ENCODE measurements around the gene STT3A.

The STT3A gene

DNA sequence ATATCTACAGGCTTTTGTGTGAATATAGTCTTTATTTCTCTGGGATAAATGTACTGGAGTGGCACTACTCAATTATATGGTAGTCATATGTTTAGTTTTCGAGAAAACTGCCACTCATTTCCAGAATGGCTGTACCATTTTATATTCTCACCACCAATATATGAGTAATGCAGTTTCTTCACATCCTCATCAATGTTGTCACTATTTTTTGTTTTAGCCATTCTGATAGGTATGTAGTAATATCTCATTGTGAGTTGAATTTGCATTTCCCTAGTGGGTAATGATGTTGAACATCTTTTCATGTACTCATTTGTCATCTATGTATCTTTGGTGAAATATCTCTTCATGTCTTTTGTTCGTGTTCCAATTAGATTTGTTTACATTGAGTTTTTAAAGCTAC, 70.0 kb downstream of the STT3A start:
- H3K27me3 ChIP-seq (ENCODE audit: insufficient read depth, low read length), result no peaks in the 10 kb centered on the region
- no peak overlapping the region for H3K4me3 ChIP-seq (ENCODE audit: low read depth, low read length)
- H3K36me3 ChIP-seq (ENCODE audit: insufficient read depth, low read length), result peaks cover 53% of the 10 kb centered on the region
- H3K4me1 ChIP-seq (ENCODE audit: control insufficient read depth, insufficient read depth, low read length, unreplicated experiment), result no peaks in the 10 kb centered on the region
- H3K79me2 ChIP-seq (ENCODE audit: control insufficient read depth, insufficient read depth, low read length, unreplicated experiment), result peaks cover 3% of the 10 kb centered on the region
- no peak overlapping the region for H3K27ac ChIP-seq (ENCODE audit: low read depth, low read length)
- H2AFZ ChIP-seq (ENCODE audit: low read length, unreplicated experiment), result no peak overlapping the region

DNA sequence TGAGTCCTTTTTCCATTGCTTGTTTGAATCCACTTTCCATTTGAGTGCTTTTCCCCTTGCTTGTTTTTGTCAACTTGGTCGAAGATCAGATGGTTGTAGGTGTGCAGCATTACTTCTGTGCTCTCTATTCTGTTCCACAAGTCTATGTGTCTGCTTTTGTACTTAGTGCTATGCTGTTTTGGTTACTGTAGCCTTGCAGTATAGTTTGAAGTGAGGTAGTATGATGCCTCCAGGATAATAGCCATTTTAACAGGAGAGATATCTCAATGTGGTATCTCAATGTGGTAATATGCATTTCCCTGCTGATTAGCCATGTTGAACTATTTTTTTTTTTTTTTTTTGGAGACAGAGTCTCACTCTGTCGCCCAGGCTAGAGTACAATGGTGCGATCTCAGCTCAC, 71.3 kb downstream of the STT3A start:
- peaks cover 47% of the 10 kb centered on the region for H3K36me3 ChIP-seq (ENCODE audit: insufficient read depth, low read length)
- peaks cover 3% of the 10 kb centered on the region for H3K79me2 ChIP-seq (ENCODE audit: control insufficient read depth, insufficient read depth, low read length, unreplicated experiment)

DNA sequence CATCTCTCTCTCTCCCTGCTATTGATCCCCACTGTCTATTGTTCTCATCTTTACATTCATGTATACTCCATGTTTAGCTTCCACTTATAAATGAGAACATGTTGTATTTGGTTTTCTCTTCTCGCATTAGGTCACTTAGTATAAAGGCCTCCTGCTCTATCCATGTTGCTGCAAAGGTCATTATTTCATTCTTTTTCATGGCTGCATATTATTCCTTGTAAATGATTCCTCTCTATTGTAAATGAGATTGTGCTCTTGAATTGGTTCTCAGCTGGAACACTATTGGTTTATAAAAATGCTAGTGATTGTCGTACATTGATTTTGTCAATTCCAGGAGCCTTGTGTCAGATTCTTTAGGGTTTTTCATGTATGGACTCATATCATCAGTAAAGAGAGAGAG, 74.5 kb downstream of the STT3A start:
- Histone ChIP-seq H3K27me3 (ENCODE audit: insufficient read depth, low read length) (no peaks in the 10 kb centered on the region), H3K36me3 (ENCODE audit: insufficient read depth, low read length) (peaks cover 44% of the 10 kb centered on the region), H3K79me2 (ENCODE audit: control insufficient read depth, insufficient read depth, low read length, unreplicated experiment) (peaks cover 3% of the 10 kb centered on the region), H3K4me1 (ENCODE audit: control insufficient read depth, insufficient read depth, low read length, unreplicated experiment) (no peaks in the 10 kb centered on the region), H2AFZ (ENCODE audit: low read length, unreplicated experiment) (no peak overlapping the region), H3K4me3 (ENCODE audit: low read depth, low read length) (no peak overlapping the region), H3K27ac (ENCODE audit: low read depth, low read length) (no peak overlapping the region)

More for the DNA sequence above, 71.3 kb downstream of the STT3A start:
- Histone ChIP-seq H2AFZ (ENCODE audit: low read length, unreplicated experiment) (no peak overlapping the region), H3K4me3 (ENCODE audit: low read depth, low read length) (no peak overlapping the region), H3K27ac (ENCODE audit: low read depth, low read length) (no peak overlapping the region), H3K4me1 (ENCODE audit: control insufficient read depth, insufficient read depth, low read length, unreplicated experiment) (no peaks in the 10 kb centered on the region), H3K27me3 (ENCODE audit: insufficient read depth, low read length) (no peaks in the 10 kb centered on the region)

DNA sequence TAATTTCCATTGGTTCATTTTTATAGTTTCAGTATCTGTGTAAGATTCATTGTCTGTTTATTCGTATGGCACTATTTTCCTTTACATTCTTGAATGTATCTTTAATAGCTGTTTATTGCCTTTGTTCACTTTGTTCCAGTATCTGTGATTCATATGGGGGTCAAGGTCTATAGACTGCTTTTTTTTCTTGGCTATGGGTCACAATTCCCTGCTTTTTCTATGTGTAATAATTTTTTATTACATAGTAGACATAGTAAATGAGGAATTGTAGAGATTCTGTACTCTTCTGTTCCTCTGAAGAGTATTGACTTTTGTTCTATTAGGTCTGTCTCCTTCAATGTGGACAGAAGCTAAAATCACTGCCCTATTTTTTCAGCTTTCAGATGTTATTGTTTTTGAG, 77.5 kb downstream of the STT3A start:
- Histone ChIP-seq H3K79me2 (ENCODE audit: control insufficient read depth, insufficient read depth, low read length, unreplicated experiment) (peaks cover 3% of the 10 kb centered on the region), H3K27ac (ENCODE audit: low read depth, low read length) (no peak overlapping the region), H3K4me3 (ENCODE audit: low read depth, low read length) (no peak overlapping the region), H3K27me3 (ENCODE audit: insufficient read depth, low read length) (no peaks in the 10 kb centered on the region), H3K4me1 (ENCODE audit: control insufficient read depth, insufficient read depth, low read length, unreplicated experiment) (no peaks in the 10 kb centered on the region), H2AFZ (ENCODE audit: low read length, unreplicated experiment) (no peak overlapping the region), H3K36me3 (ENCODE audit: insufficient read depth, low read length) (peaks cover 17% of the 10 kb centered on the region)

DNA sequence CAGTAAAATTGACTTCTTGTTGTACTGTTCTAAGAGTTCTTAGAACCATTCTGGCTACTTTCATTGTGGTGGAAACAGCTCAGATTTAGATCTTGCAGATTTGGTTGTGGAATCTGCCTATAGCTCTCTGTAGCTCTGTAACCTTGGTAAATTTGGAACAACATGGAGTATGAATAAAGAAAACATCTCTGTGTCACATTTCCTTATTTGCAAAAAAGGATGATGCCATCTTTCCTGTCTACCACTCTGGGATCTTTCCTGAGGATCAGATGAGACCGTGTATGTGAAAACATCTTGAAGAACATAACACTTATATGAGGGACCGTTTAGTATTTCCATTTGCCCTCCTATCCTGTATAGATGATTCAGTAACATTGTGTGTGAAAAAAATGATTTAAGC, 78.9 kb downstream of the STT3A start:
- H3K36me3 ChIP-seq (ENCODE audit: insufficient read depth, low read length), result peaks cover 7% of the 10 kb centered on the region
- H3K4me3 ChIP-seq (ENCODE audit: low read depth, low read length), result no peak overlapping the region
- no peaks in the 10 kb centered on the region for H3K27me3 ChIP-seq (ENCODE audit: insufficient read depth, low read length)
- H3K4me1 ChIP-seq (ENCODE audit: control insufficient read depth, insufficient read depth, low read length, unreplicated experiment), result no peaks in the 10 kb centered on the region
- peaks cover 3% of the 10 kb centered on the region for H3K79me2 ChIP-seq (ENCODE audit: control insufficient read depth, insufficient read depth, low read length, unreplicated experiment)
- no peak overlapping the region for H3K27ac ChIP-seq (ENCODE audit: low read depth, low read length)
- no peak overlapping the region for H2AFZ ChIP-seq (ENCODE audit: low read length, unreplicated experiment)
